Nephron (organoid): ENCODE results near the gene RNF144A.
A peak's percentile ranks its signal among the peaks of the same experiment; 100 is the strongest.

ENCODE experiments used
- H3K27ac Mint-ChIP-seq, 3 experiments: 2 replicates each; pipeline ENCODE4 v1.8.0; 2020; ENCODE audit warnings: mixed read lengths in 3 of 3, mild to moderate bottlenecking in 2 of 3, moderate library complexity in 1 of 3
- H3K27me3 Mint-ChIP-seq: 2 replicates; pipeline ENCODE4 v1.8.0; 2021; ENCODE audit warnings: low read depth, mild to moderate bottlenecking, moderate library complexity, mixed read lengths
- H3K36me3 Mint-ChIP-seq: 2 replicates; pipeline ENCODE4 v1.8.0; 2020; ENCODE audit warnings: low read depth, mixed read lengths
- H3K4me1 Mint-ChIP-seq: 2 replicates; pipeline ENCODE4 v1.8.0; 2020; ENCODE audit warnings: mixed read lengths
- H3K4me3 Mint-ChIP-seq, 3 experiments: 2 replicates each; pipeline ENCODE4 v1.8.0; 2020; ENCODE audit warnings: mild to moderate bottlenecking in 3 of 3, mixed read lengths in 3 of 3, moderate library complexity in 2 of 3
- H3K9me3 Mint-ChIP-seq: 2 replicates; pipeline ENCODE4 v1.8.0; 2020; ENCODE audit warnings: mixed read lengths
- TF ChIP-seq, protein P1 (sequence below), 3 experiments: fragments of 200-600 bp; sonication (generic); IDR thresholded peaks; one replicate each; pipeline ENCODE4 v1.5.0; 2021; ENCODE audit warnings: antibody characterized with exemption in 3 of 3; ENCODE audit not compliant: unreplicated experiment in 3 of 3

The RNF144A gene, protein sequence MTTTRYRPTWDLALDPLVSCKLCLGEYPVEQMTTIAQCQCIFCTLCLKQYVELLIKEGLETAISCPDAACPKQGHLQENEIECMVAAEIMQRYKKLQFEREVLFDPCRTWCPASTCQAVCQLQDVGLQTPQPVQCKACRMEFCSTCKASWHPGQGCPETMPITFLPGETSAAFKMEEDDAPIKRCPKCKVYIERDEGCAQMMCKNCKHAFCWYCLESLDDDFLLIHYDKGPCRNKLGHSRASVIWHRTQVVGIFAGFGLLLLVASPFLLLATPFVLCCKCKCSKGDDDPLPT

DNA sequence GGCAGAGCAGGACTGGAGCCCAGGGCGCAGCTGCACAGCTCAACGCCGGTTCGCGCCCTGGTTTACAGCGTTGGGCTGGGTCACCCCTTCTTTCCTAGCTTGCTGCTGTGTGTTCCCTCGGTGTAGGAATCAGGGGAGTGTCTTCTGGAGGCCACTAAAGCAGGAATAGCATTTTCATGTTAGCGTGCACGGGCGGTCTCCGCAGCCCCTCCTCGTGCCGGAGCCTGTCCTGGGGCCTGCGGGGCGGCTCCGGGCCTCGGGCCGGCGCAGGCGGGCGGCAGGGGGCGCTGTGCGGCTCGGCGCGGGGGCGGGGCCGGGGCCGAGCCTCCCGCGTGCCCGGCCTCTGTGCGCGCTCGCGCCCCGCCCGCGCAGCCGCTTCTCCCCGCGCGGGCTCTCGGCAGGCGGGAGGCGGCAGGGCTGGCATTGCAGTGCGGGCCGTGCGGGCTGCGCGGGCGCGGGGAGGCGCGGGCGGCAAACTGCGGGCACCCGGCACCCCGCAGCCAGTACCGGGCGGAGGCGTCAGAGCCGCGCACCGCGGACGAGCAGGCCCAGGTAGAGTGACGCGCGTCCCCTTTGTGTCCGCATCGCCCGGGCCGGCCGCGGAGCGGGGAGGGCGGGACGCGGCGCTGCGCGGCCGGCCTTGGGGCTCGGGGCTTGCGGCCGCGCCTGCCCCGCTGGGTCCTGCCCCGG lies at the start of gene RNF144A:
RNF144A (plus strand) TSS at position 342 of the 690 bp plus-strand sequence. CDS start 79,515 bp downstream, outside the sequence.
- peaks cover 38% of the 10 kb centered on the region for H3K4me1 Mint-ChIP-seq
- TF ChIP-seq, protein P1, sequence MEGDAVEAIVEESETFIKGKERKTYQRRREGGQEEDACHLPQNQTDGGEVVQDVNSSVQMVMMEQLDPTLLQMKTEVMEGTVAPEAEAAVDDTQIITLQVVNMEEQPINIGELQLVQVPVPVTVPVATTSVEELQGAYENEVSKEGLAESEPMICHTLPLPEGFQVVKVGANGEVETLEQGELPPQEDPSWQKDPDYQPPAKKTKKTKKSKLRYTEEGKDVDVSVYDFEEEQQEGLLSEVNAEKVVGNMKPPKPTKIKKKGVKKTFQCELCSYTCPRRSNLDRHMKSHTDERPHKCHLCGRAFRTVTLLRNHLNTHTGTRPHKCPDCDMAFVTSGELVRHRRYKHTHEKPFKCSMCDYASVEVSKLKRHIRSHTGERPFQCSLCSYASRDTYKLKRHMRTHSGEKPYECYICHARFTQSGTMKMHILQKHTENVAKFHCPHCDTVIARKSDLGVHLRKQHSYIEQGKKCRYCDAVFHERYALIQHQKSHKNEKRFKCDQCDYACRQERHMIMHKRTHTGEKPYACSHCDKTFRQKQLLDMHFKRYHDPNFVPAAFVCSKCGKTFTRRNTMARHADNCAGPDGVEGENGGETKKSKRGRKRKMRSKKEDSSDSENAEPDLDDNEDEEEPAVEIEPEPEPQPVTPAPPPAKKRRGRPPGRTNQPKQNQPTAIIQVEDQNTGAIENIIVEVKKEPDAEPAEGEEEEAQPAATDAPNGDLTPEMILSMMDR (IDR thresholded peaks at IDR 0.05; ENCODE audit: unreplicated experiment in 3 of 3): peak; percentile 41 to 54 (median 42)
- peak within 1 kb of the TSS; percentile 53 to 68 (median 56) for H3K27ac Mint-ChIP-seq
- H3K36me3 Mint-ChIP-seq: peaks cover 13% of the 10 kb centered on the region
- peaks cover 3% of the 10 kb centered on the region for H3K9me3 Mint-ChIP-seq
- H3K27me3 Mint-ChIP-seq: peaks cover 4% of the 10 kb centered on the region
- peak within 1 kb of the TSS; percentile 84 to 87 (median 84) for H3K4me3 Mint-ChIP-seq

DNA sequence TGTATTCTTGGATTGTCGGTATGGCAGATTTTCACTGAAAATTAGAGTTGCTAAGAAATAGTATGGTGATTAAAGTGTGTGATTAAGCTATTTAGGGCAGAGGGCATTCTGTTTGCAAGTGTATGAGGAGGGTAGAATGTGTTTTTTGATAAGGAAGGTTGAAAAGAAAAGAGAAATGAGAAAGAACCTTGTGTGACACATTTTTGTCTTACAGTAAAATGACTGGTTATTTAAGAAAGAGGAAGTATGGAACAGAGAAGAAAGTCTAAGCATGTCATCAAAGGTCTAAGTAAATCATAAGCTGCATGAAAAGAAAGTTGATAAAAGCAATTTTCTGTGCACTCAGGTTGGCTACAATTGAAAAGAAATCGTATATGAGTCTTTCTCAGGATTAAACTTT lies 44.8 kb upstream of the RNF144A start:
- Mint-ChIP-seq H3K4me1 (no peaks in the 10 kb centered on the region), H3K9me3 (peaks cover 4% of the 10 kb centered on the region), H3K27ac (no peak overlapping the region), H3K36me3 (no peaks in the 10 kb centered on the region), H3K4me3 (no peak overlapping the region), H3K27me3 (no peaks in the 10 kb centered on the region)
- TF ChIP-seq, protein P1 (IDR thresholded peaks at IDR 0.05; ENCODE audit: unreplicated experiment in 3 of 3): no peak

DNA sequence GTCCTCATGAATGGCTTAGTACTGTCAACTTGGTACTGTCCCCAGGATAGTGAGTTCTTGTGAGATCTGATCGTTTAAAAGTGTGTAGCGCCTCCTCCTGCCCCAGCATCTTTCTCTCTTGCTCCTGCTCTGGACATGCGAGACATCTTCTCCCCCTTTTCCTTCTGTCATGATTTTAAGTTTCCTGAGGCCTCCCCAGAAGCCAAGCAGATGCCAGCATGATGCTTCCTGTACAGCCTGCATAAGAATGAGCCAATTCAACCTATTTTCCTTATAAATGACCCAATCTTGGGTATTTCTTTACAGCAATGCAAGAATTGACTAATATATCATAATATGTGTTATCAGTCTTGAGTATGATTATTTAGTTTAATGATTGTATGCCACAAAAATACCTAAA lies 43.2 kb upstream of the RNF144A start:
- no peaks in the 10 kb centered on the region for H3K36me3 Mint-ChIP-seq
- H3K4me1 Mint-ChIP-seq: no peaks in the 10 kb centered on the region
- H3K27me3 Mint-ChIP-seq: no peaks in the 10 kb centered on the region
- H3K9me3 Mint-ChIP-seq: peaks cover 5% of the 10 kb centered on the region
- TF ChIP-seq, protein P1 (IDR thresholded peaks at IDR 0.05; ENCODE audit: unreplicated experiment in 3 of 3): no peak
- H3K4me3 Mint-ChIP-seq: no peak overlapping the region
- H3K27ac Mint-ChIP-seq: no peak overlapping the region

DNA sequence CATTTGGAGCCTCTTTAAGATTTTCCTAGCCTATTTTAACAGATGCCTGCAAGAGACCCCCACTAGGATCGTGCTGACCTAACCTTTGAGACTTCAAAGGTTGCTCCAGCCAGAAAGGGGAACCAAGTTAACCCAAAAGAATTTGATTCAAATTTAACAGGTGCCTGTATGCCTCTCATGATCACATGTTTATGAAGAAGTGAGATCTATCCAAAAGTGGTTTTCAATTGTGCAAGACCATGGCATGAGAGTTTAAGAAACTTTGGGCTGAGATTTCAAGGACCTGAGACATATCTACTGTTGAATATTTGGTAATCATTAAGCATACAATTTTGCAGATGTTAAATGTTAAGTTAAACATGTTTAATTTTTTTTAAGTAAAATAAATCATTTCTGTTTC lies 40.9 kb upstream of the RNF144A start:
- no peak overlapping the region for H3K27ac Mint-ChIP-seq
- H3K27me3 Mint-ChIP-seq: no peaks in the 10 kb centered on the region
- H3K4me3 Mint-ChIP-seq: no peak overlapping the region
- TF ChIP-seq, protein P1 (IDR thresholded peaks at IDR 0.05; ENCODE audit: unreplicated experiment in 3 of 3): no peak
- H3K36me3 Mint-ChIP-seq: no peaks in the 10 kb centered on the region
- peaks cover 18% of the 10 kb centered on the region for H3K9me3 Mint-ChIP-seq
- H3K4me1 Mint-ChIP-seq: peaks cover 5% of the 10 kb centered on the region

DNA sequence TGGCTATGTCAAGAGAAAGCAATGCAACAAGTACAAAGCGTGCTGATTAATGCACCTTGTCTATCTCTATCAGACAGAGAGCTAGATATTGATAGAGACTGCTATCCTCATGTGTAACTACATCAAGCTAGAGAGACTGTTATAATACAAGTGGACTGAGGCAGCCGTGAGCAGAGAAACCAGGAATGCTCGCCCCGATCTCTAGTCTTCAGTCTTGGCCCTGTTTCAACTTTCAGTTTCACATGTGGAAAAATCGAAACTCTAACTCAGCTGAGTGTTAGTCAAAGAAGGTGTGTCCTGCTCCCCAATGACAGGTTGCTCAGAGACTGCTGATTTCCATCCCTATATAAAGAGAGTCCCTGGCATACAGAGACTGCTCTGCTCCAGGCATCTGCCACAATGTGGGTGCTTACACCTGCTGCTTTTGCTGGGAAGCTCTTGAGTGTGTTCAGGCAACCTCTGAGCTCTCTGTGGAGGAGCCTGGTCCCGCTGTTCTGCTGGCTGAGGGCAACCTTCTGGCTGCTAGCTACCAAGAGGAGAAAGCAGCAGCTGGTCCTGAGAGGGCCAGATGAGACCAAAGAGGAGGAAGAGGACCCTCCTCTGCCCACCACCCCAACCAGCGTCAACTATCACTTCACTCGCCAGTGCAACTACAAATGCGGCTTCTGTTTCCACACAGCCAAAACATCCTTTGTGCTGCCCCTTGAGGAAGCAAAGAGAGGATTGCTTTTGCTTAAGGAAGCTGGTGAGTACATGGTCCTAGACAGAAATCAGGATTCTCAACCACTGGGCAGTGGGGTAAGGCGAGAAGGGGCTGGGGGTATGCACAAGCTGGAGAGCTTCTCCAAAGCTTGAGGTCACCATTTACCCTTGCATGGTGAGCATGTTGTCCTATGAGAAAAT lies 39.6 kb upstream of the RNF144A start, which contains the start of gene RSAD2:
RSAD2 (plus strand) TSS at position 376 of the 903 bp plus-strand sequence; CDS start at position 400, 24 bp downstream.
- Mint-ChIP-seq H3K4me3 (peak within 1 kb of the TSS in 2 of 3 experiments; percentile 4 to 25), H3K4me1 (peaks cover 13% of the 10 kb centered on the region), H3K36me3 (no peaks in the 10 kb centered on the region), H3K9me3 (peaks cover 18% of the 10 kb centered on the region), H3K27ac (no peak within 1 kb of the TSS), H3K27me3 (peaks cover 6% of the 10 kb centered on the region)
- TF ChIP-seq, protein P1 (IDR thresholded peaks at IDR 0.05; ENCODE audit: unreplicated experiment in 3 of 3): no peak
